Measurements from ENCODE around the gene CLDN24.
"Not testable (repeated sequence)": the region's sequence is repeated elsewhere in the genome, so short reads cannot be mapped to it uniquely, and the experiment has no call there.

CLDN24 gene

DNA sequence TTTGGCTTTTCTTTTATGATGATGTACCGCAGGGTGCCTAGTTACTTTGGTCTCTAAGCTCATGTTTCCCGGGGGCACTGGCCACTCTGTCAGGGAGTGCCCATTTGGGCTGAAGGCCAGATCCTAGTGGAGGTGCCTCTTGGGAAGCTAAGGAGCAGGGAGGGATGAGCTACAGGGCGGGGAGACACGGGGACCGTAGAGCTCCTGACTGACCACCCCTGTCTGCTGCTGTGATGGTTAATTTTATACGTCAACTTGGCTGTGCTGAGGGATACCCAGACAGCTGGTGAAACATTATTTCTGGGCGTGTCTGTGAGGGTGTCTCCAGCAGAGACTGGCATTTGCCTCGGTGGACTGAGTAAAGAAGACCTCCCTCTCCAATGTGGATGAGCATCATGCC lies 24.9 kb upstream of the CLDN24 start:
- DNase-seq (ENCODE audit: low read depth): no peak

GRCh38 chr4:183345261-183345660 lies 23.0 kb upstream of the CLDN24 start:
- no peak for DNase-seq (ENCODE audit: low read depth)

GRCh38 chr4:183344523-183345255 lies 22.5 kb upstream of the CLDN24 start:
- DNase-seq (ENCODE audit: low read depth): no peak

GRCh38 chr4:183343730-183344129 lies 21.5 kb upstream of the CLDN24 start:
- no peak for DNase-seq (ENCODE audit: low read depth)

GRCh38 chr4:183342541-183343533 lies 20.6 kb upstream of the CLDN24 start:
- DNase-seq (ENCODE audit: low read depth): no peak

DNA sequence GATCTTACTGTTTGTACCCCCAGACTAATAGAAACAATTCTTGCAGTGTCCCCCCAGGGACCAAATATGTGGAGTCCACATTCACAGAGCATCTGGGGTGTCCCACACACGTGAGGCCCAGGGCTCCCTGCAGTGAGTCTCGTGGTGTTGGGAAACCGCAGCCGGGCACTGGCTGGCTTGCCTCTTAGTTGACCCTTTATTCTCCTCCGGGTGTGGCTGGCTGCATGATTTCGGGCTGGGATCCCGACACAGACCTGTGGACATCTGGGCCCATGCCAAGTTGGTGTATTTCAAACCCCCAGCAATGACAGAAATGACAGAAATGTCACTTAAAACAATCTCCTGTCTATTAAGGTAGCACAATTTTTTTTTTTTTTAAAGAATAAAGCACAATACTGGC lies 15.6 kb upstream of the CLDN24 start:
- DNase-seq (ENCODE audit: low read depth): no peak

- DNase-seq (ENCODE audit: low read depth): no peak
These were observed 15.1 kb upstream of the CLDN24 start for GRCh38 chr4:183337349-183337748.

- DNase-seq (ENCODE audit: low read depth): no peak
These were observed 13.2 kb upstream of the CLDN24 start for GRCh38 chr4:183335369-183335940.

DNA sequence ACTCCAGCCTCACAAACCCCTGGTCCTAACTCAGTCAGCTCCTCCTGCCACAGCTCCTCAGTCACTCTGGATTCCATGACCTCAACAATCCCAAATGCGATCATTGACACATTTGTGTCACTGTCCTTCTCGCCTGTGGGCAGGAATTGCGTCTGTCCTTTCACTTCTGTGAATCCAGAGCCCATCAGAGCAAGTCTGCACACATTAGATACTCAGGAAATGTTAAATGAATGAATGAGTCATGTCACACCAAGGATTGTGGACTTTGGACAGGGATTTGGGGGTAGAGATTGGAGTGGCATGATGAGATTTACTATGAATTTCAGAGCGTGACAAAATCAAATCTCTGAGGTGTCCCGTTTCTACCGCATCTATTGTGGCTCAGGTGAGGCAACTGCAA lies 11.8 kb upstream of the CLDN24 start:
- DNase-seq (ENCODE audit: low read depth): no peak

DNA sequence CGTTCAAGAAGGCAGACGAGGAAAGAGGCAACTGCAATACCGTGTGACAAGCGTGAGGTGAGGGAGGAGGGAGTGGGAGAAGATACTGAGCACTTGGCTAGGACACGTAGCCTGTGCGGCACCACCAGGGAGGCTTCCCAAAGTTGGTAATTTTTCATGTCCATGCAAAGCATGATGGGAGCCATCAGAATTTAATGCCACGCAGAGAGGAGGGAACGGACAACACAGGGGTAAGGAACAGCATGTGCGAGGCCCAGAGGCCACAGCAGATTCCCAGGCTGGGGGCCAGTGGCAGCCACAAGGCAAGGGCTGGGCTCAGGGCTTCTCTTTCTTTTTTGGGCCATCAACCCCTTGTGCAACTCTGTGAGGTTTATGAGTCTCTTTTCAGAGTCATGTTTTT lies 11.0 kb upstream of the CLDN24 start:
- no peak for DNase-seq (ENCODE audit: low read depth)

GRCh38 chr4:183332447-183332846 lies 10.2 kb upstream of the CLDN24 start:
- DNase-seq (ENCODE audit: low read depth): no peak

DNA sequence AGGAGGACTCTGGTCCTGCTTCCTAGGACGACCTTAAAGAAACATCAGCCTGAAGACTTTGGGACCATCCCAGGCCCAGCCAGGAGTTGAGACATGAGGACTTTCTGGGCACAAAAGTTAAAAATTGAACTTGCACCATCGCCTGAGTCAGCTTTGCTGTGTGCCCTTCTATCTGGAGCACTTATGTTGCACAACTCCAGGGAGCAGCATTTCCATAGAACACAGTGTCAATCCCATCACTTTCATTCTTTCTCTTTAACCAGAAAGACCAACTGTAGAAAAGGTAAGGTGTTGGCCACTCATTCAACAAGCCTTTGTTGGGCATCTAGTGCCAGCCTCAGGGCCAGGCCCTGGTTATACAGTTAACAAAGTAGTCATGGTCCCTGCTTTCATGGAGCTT lies 8.6 kb upstream of the CLDN24 start:
- DNase-seq (ENCODE audit: low read depth): no peak

DNA sequence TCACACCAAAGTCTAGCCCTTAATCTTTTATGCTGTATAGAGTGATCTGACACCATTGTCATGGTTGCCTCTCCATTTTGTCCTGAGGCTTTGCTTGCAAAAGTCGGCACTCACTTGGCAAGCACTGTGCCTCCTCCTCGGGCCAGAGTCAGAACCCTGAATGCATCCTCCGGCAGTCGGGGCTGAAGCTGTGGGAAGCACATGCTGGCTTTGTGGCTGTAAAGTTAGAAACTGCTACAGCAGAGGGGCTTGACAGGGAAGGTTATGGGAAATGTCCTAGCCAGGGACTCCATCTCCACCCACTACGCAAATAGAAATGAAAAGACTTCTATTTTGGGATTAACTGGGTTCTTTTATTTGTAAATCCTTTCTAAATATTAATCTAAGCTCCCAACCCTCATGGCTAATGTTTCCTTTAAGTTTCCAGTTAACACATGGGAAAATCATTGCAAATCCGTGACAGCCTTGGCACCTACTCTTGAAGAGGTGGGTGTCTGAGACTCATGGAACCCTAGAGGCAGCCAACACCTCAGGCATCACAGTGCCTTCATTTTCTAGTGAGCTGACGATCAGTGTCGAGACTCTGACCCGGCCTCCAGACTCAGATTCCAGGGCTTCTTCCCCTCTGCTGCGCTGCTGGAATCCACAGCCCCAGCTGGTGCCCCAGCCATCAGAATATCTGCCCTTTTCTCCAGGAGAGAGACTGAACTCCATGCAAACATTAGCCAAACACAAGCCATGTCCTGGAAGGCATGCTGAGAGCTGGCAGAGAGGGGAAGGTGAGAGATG lies 7.9 kb upstream of the CLDN24 start:
- no peak for DNase-seq (ENCODE audit: low read depth)

GRCh38 chr4:183329244-183329643 lies 7.0 kb upstream of the CLDN24 start:
- no peak for DNase-seq (ENCODE audit: low read depth)

DNA sequence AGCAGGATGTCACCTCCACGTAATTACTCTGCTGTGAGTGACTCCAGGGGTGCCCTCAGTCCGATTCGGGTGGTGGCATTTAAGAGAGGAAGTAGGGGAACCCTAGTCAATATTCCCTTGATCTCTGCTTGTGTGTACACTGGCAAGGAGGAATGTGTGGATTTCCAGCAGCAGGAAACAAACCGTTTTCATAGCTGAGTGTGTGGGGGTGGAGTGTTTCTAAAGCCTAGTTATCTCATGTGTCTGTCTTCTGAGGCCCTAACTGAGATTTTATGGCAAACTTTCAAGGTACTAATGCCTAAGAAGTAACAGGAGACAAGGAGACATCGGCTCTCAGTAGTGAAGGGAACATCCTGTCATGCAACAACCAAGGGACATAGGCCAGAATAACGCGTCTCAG lies 6.6 kb upstream of the CLDN24 start:
- no peak for DNase-seq (ENCODE audit: low read depth)

DNA sequence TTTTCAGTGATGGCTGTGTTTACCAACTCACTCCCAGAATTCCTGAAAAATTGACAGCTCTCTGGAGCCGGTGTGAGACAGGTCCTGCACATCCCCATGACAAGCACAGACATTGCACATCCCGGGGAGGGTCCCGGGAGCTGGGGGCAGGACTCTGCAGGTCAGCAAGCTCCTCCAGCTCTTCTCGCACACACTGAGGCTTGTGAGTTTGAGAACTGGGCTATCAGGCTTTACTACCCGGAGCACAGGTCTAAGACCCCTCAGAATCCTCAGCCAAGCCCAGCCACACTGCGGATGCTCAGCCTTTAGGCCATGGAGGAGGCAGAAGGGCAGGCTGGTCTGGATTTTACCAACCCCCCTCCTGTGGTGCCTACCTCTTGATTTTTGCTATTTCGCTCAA lies 5.6 kb upstream of the CLDN24 start:
- no peak for DNase-seq (ENCODE audit: low read depth)

GRCh38 chr4:183326853-183327252 lies 4.6 kb upstream of the CLDN24 start:
- no peak for DNase-seq (ENCODE audit: low read depth)

- DNase-seq (ENCODE audit: low read depth): not testable (repeated sequence)
These were observed 4.2 kb upstream of the CLDN24 start for GRCh38 chr4:183326387-183326786.

- DNase-seq (ENCODE audit: low read depth): no peak
These were observed 2.4 kb upstream of the CLDN24 start for GRCh38 chr4:183324619-183325018.

- DNase-seq (ENCODE audit: low read depth): not testable (repeated sequence)
These were observed 1.8 kb upstream of the CLDN24 start for GRCh38 chr4:183324056-183324455.

- no peak for DNase-seq (ENCODE audit: low read depth)
These were observed 1.1 kb upstream of the CLDN24 start for GRCh38 chr4:183323295-183323694.

DNA sequence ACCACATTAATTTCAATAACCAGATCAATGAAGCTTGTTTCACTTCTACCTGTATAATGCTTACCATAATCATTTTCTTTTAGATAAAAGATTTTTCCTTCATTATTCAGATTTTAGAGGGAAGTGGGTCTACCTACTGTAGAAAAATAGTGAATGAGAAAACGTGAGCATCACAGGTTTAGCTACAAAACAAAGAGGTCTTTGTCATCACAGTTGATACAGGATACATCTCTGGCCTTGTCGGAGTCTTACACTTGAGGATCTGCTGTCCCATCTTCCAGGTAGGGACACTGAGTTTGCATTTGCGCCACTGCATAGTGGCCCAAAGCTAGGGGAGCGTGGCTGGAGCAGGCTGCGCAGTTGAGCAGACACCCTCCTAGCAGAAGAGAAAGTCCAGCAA lies 710 bp downstream of the CLDN24 start:
- DNase-seq (ENCODE audit: low read depth): no peak
